ENCODE results near the gene FITM1. TPM values are rescaled to one million over a fixed set of nuclear protein-coding genes. Genes with fewer than 3 reads are reported as not detected.
A peak's percentile ranks its signal among the peaks of the same experiment; 100 is the strongest.

FITM1 gene
- total and polyA plus RNA-seq, 2 donors (not counting 1 experiment from before 2014, with no cell fraction given), result not detected

GRCh38 chr14:24141097-24141880 lies 10.8 kb downstream of the FITM1 start, which contains the start of gene EMC9:
Gene EMC9 (minus strand): TSS chr14:24141591. CDS start chr14:24141304, 287 bp downstream.
- Histone ChIP-seq H3K27ac (ENCODE audit: insufficient read depth, low read length) (peak within 1 kb of the TSS; percentile 87), H3K9me3 (ENCODE audit: control insufficient read depth, insufficient read depth, low read depth, low read length) (no peaks in the 10 kb centered on the region), H3K4me3 (replicated peaks in 1 of 4; ENCODE audit: control extremely low read depth in 1 of 4, insufficient read depth in 1 of 4, low read depth in 3 of 4, low read length in 4 of 4) (peak within 1 kb of the TSS; percentile 82 to 85 (median 84)), H3K27me3 (ENCODE audit: control insufficient read depth, insufficient read depth, low read length) (no peaks in the 10 kb centered on the region), H3K36me3 (ENCODE audit: control insufficient read depth, insufficient read depth, low read length) (peaks cover 9% of the 10 kb centered on the region), H3K4me2 (ENCODE audit: extremely low read depth, insufficient read depth, low read length) (peak within 1 kb of the TSS; percentile 79), H2AFZ (ENCODE audit: low read length) (peak within 1 kb of the TSS; percentile 88), H3K79me2 (ENCODE audit: control insufficient read depth, insufficient read depth, low read length) (peaks cover 44% of the 10 kb centered on the region), H3K4me1 (ENCODE audit: control insufficient read depth, extremely low read depth, insufficient read depth, low read length) (peaks cover 15% of the 10 kb centered on the region), H3K9ac (ENCODE audit: insufficient read depth, low read length) (peak within 1 kb of the TSS; percentile 79), H4K20me1 (ENCODE audit: control insufficient read depth, extremely low read depth, insufficient read depth, low read length) (no peaks in the 10 kb centered on the region)
- no peak for TF ChIP-seq EZH2 (IDR thresholded peaks at IDR 0.05; ENCODE audit: low read length, missing control alignments)
- TF ChIP-seq, protein P1, sequence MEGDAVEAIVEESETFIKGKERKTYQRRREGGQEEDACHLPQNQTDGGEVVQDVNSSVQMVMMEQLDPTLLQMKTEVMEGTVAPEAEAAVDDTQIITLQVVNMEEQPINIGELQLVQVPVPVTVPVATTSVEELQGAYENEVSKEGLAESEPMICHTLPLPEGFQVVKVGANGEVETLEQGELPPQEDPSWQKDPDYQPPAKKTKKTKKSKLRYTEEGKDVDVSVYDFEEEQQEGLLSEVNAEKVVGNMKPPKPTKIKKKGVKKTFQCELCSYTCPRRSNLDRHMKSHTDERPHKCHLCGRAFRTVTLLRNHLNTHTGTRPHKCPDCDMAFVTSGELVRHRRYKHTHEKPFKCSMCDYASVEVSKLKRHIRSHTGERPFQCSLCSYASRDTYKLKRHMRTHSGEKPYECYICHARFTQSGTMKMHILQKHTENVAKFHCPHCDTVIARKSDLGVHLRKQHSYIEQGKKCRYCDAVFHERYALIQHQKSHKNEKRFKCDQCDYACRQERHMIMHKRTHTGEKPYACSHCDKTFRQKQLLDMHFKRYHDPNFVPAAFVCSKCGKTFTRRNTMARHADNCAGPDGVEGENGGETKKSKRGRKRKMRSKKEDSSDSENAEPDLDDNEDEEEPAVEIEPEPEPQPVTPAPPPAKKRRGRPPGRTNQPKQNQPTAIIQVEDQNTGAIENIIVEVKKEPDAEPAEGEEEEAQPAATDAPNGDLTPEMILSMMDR (conservative IDR thresholded peaks at IDR 0.05 in 1 of 2, IDR thresholded peaks at IDR 0.05 in 1 of 2; ENCODE audit: low read depth in 1 of 2, low read length in 2 of 2), result peak in 1 of 2 donors; percentile 34
- DNase-seq (ENCODE audit: low read depth in 2 of 2), result peak; percentile 99

DNA sequence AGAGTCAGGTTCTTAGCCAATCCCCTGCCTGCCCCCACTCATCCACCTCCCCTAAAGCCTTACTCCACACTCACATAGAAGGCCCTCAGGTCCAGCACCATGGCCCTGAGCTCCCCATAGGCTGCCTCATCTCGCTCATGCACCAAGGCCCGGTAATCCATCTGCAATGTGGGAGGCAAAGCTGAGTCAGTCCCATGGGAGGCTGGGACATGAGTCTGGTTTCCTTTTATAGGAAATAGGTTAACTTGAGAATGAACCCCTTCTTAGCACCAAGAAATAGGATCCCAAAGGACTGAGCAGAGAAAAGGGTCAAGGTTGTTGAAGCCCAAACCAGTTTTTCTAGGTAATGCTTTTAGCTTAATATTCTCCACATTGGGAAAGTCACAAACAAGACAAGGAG lies 13.1 kb downstream of the FITM1 start:
- Histone ChIP-seq H3K27ac (ENCODE audit: insufficient read depth, low read length) (no peak overlapping the region), H3K79me2 (ENCODE audit: control insufficient read depth, insufficient read depth, low read length) (peaks cover 44% of the 10 kb centered on the region), H3K27me3 (ENCODE audit: control insufficient read depth, insufficient read depth, low read length) (no peaks in the 10 kb centered on the region), H4K20me1 (ENCODE audit: control insufficient read depth, extremely low read depth, insufficient read depth, low read length) (no peaks in the 10 kb centered on the region), H3K36me3 (ENCODE audit: control insufficient read depth, insufficient read depth, low read length) (peaks cover 2% of the 10 kb centered on the region), H3K9ac (ENCODE audit: insufficient read depth, low read length) (no peak overlapping the region), H3K4me2 (ENCODE audit: extremely low read depth, insufficient read depth, low read length) (no peak overlapping the region), H3K9me3 (ENCODE audit: control insufficient read depth, insufficient read depth, low read depth, low read length) (no peaks in the 10 kb centered on the region), H3K4me3 (replicated peaks in 1 of 4; ENCODE audit: control extremely low read depth in 1 of 4, insufficient read depth in 1 of 4, low read depth in 3 of 4, low read length in 4 of 4) (no peak overlapping the region), H3K4me1 (ENCODE audit: control insufficient read depth, extremely low read depth, insufficient read depth, low read length) (peaks cover 10% of the 10 kb centered on the region), H2AFZ (ENCODE audit: low read length) (no peak overlapping the region)
- DNase-seq (ENCODE audit: low read depth in 2 of 2), result peak in 1 of 2 donors; percentile 9
- TF ChIP-seq, protein P1 (conservative IDR thresholded peaks at IDR 0.05 in 1 of 2, IDR thresholded peaks at IDR 0.05 in 1 of 2; ENCODE audit: low read depth in 1 of 2, low read length in 2 of 2), result no peak
- TF ChIP-seq EZH2 (IDR thresholded peaks at IDR 0.05; ENCODE audit: low read length, missing control alignments), result no peak

- Histone ChIP-seq H4K20me1 (ENCODE audit: control insufficient read depth, extremely low read depth, insufficient read depth, low read length) (no peaks in the 10 kb centered on the region), H3K27ac (ENCODE audit: insufficient read depth, low read length) (no peak overlapping the region), H3K9me3 (ENCODE audit: control insufficient read depth, insufficient read depth, low read depth, low read length) (no peaks in the 10 kb centered on the region), H3K4me2 (ENCODE audit: extremely low read depth, insufficient read depth, low read length) (no peak overlapping the region), H3K36me3 (ENCODE audit: control insufficient read depth, insufficient read depth, low read length) (peaks cover 4% of the 10 kb centered on the region), H3K4me3 (replicated peaks in 1 of 4; ENCODE audit: control extremely low read depth in 1 of 4, insufficient read depth in 1 of 4, low read depth in 3 of 4, low read length in 4 of 4) (no peak overlapping the region), H3K27me3 (ENCODE audit: control insufficient read depth, insufficient read depth, low read length) (no peaks in the 10 kb centered on the region), H3K79me2 (ENCODE audit: control insufficient read depth, insufficient read depth, low read length) (peaks cover 43% of the 10 kb centered on the region), H3K9ac (ENCODE audit: insufficient read depth, low read length) (no peak overlapping the region), H2AFZ (ENCODE audit: low read length) (no peak overlapping the region), H3K4me1 (ENCODE audit: control insufficient read depth, extremely low read depth, insufficient read depth, low read length) (peaks cover 10% of the 10 kb centered on the region)
- no peak for DNase-seq (ENCODE audit: low read depth in 2 of 2)
- TF ChIP-seq, protein P1 (conservative IDR thresholded peaks at IDR 0.05 in 1 of 2, IDR thresholded peaks at IDR 0.05 in 1 of 2; ENCODE audit: low read depth in 1 of 2, low read length in 2 of 2), result no peak
- no peak for TF ChIP-seq EZH2 (IDR thresholded peaks at IDR 0.05; ENCODE audit: low read length, missing control alignments)
Measured at GRCh38 chr14:24144451-24144850, 14.0 kb downstream of the FITM1 start.

All from fibroblast of lung (primary cell).